Nasal cavity respiratory epithelium epithelial cell of viscerocranial mucosa (primary cell): Measurements from ENCODE around the gene TTC9C. TPM values are rescaled to one million over a fixed set of nuclear protein-coding genes. Genes with fewer than 3 reads are reported as not detected.

ENCODE experiments used
- total RNA-seq: library from RNA; depleted of rRNA; stranded (reverse); fragments of >200 nt; gene quantifications from 2 replicates; pipeline ENCODE4 v1.2.3, GENCODE V29; 2014

The TTC9C gene
- total RNA-seq, result 18.1 and 31.4 TPM in 2 replicates

GRCh38 chr11:62728171-62728988 lies at the start of gene TTC9C:
TSS of gene TTC9C (plus strand) at chr11:62728486. CDS start at chr11:62728849, 363 bp downstream.

GRCh38 chr11:62678770-62679696 lies 49.3 kb upstream of the TTC9C start, which contains the start of gene UBXN1:
TSS of gene UBXN1 (minus strand) at chr11:62679073. CDS start at chr11:62678923, 150 bp downstream.

GRCh38 chr11:62689421-62690183 lies 38.7 kb upstream of the TTC9C start, which contains the start of gene LRRN4CL:
TSS of gene LRRN4CL (minus strand) at chr11:62689530. CDS start at chr11:62688508, 1,022 bp downstream.

GRCh38 chr11:62707277-62707861 lies 20.9 kb upstream of the TTC9C start, which contains the start of the genes BSCL2 and GNG3:
TSS of gene BSCL2 (minus strand) at chr11:62707424. CDS start at chr11:62707195, 229 bp downstream.
TSS of gene GNG3 (plus strand) at chr11:62707676. CDS start at chr11:62708296, 620 bp downstream.

GRCh38 chr11:62727165-62727871 lies 968 bp upstream of the TTC9C start, which contains the start of gene HNRNPUL2:
TSS of gene HNRNPUL2 (minus strand) at chr11:62727457. CDS start at chr11:62727156, 301 bp downstream.

GRCh38 chr11:62753736-62754603 lies 25.7 kb downstream of the TTC9C start, which contains the start of gene ZBTB3:
TSS of gene ZBTB3 (minus strand) at chr11:62754160. CDS start at chr11:62753664, 496 bp downstream.

GRCh38 chr11:62771144-62772021 lies 43.1 kb downstream of the TTC9C start, which contains the start of gene TAF6L:
TSS of gene TAF6L (plus strand) at chr11:62771396. CDS start at chr11:62775784, 4,388 bp downstream.

GRCh38 chr11:62787005-62787759 lies 58.9 kb downstream of the TTC9C start, which contains the start of gene TMEM179B:
TSS of gene TMEM179B (plus strand) at chr11:62787402. CDS start at chr11:62787432, 30 bp downstream.

Other genes starting within 250 kb of the TTC9C start
- gene AHNAK, start 181.7 kb upstream of the TTC9C start, total RNA-seq, result 265 and 856 TPM in 2 replicates
- 1,482 and 1,970 TPM in 2 replicates for gene EEF1G, start 154.6 kb upstream of the TTC9C start, total RNA-seq
- 9.1 and 11.3 TPM in 2 replicates for gene TUT1, start 137.0 kb upstream of the TTC9C start, total RNA-seq
- gene MTA2, start 126.6 kb upstream of the TTC9C start, total RNA-seq, result 183 and 215 TPM in 2 replicates
- 7.9 and 16.2 TPM in 2 replicates for gene EML3, start 115.7 kb upstream of the TTC9C start, total RNA-seq
- 1.7 and 1.9 TPM in 2 replicates for gene ROM1, start 115.2 kb upstream of the TTC9C start, total RNA-seq
- gene B3GAT3, start 106.5 kb upstream of the TTC9C start, total RNA-seq, result 24.9 and 33.7 TPM in 2 replicates
- 195 and 220 TPM in 2 replicates for gene GANAB, start 81.9 kb upstream of the TTC9C start, total RNA-seq
- 23.6 and 29.2 TPM in 2 replicates for gene INTS5, start 75.2 kb upstream of the TTC9C start, total RNA-seq
- gene C11orf98, start 63.3 kb upstream of the TTC9C start, total RNA-seq, result 21.0 and 61.2 TPM in 2 replicates
- gene CSKMT, start 63.2 kb upstream of the TTC9C start, total RNA-seq, result 5.1 and 14.0 TPM in 2 replicates
- 10.8 and 22.6 TPM in 2 replicates for gene UQCC3, start 56.8 kb upstream of the TTC9C start, total RNA-seq
- 1.4 and 1.9 TPM in 2 replicates for gene LBHD1, start 56.2 kb upstream of the TTC9C start, total RNA-seq
- gene UBXN1, start 49.4 kb upstream of the TTC9C start, total RNA-seq, result 139 and 221 TPM in 2 replicates
- gene LRRN4CL, start 39.0 kb upstream of the TTC9C start, total RNA-seq, result 0.14 and 1.4 TPM in 2 replicates
- 18.1 and 22.0 TPM in 2 replicates for gene BSCL2, start 21.1 kb upstream of the TTC9C start, total RNA-seq
- gene GNG3, start 20.8 kb upstream of the TTC9C start, total RNA-seq, result not detected in 2 replicates
- 11.6 and 20.6 TPM in 2 replicates for gene HNRNPUL2, start 1.0 kb upstream of the TTC9C start, total RNA-seq
- gene ZBTB3, start 25.7 kb downstream of the TTC9C start, total RNA-seq, result 9.2 and 13.0 TPM in 2 replicates
- 55.4 and 87.8 TPM in 2 replicates for gene POLR2G, start 33.1 kb downstream of the TTC9C start, total RNA-seq
- gene TAF6L, start 42.9 kb downstream of the TTC9C start, total RNA-seq, result 19.1 and 21.2 TPM in 2 replicates
- 24.3 and 35.5 TPM in 2 replicates for gene TMEM179B, start 58.9 kb downstream of the TTC9C start, total RNA-seq
- gene TMEM223, start 63.5 kb downstream of the TTC9C start, total RNA-seq, result 10.5 and 17.1 TPM in 2 replicates
- gene NXF1, start 77.0 kb downstream of the TTC9C start, total RNA-seq, result 14.0 and 37.4 TPM in 2 replicates
- gene STX5, start 103.6 kb downstream of the TTC9C start, total RNA-seq, result 29.7 and 47.2 TPM in 2 replicates
- not detected in 2 replicates for gene TEX54, start 104.4 kb downstream of the TTC9C start, total RNA-seq
- gene WDR74, start 111.1 kb downstream of the TTC9C start, total RNA-seq, result 68.5 and 89.2 TPM in 2 replicates
- gene SLC3A2, start 152.4 kb downstream of the TTC9C start, total RNA-seq, result 692 and 1,787 TPM in 2 replicates
- gene CHRM1, start 192.9 kb downstream of the TTC9C start, total RNA-seq, result not detected in 2 replicates